ENCODE measurements around the gene CARNS1. TPM values are rescaled to one million over a fixed set of nuclear protein-coding genes. Genes with fewer than 3 reads are reported as not detected.

Gene CARNS1
- polyA plus RNA-seq, 3 donors from 2014 or later, result 1.9 to 3.4 (median 2.7) TPM

- H3K4me1 Mint-ChIP-seq, result peaks cover 72 to 76% of the 10 kb centered on the region in 2 donors
- H3K9me3 Mint-ChIP-seq, result no peaks in the 10 kb centered on the region
- H3K27ac Mint-ChIP-seq, result peak overlapping the region; percentile 86 to 96 (median 94)
- peaks cover 5 to 26% (median 24%) of the 10 kb centered on the region in 3 donors for H3K27me3 Mint-ChIP-seq (ENCODE audit: low read depth in 3 of 3)
- H3K4me3 Mint-ChIP-seq, result peak overlapping the region; percentile 89 to 98 (median 97)
- DNase-seq, result no peak
- H3K36me3 Mint-ChIP-seq, result peaks cover 5 to 16% (median 11%) of the 10 kb centered on the region in 3 donors
These were observed 20.4 kb downstream of the CARNS1 start for GRCh38 chr11:67435727-67436458.

- Mint-ChIP-seq H3K4me3 (peak overlapping the region; percentile 89 to 98 (median 97)), H3K4me1 (peaks cover 77 to 81% of the 10 kb centered on the region in 2 donors), H3K27ac (peak overlapping the region; percentile 83 to 96 (median 94)), H3K36me3 (peaks cover 5 to 16% (median 11%) of the 10 kb centered on the region in 3 donors), H3K27me3 (ENCODE audit: low read depth in 3 of 3) (peaks cover 5 to 26% (median 24%) of the 10 kb centered on the region in 3 donors), H3K9me3 (no peaks in the 10 kb centered on the region)
- DNase-seq, result peak in 1 of 3 donors; percentile 46
These were observed 21.1 kb downstream of the CARNS1 start for GRCh38 chr11:67436459-67437081.

- H3K36me3 Mint-ChIP-seq, result peaks cover 1 to 9% (median 5%) of the 10 kb centered on the region in 3 donors
- peaks cover 76 to 79% of the 10 kb centered on the region in 2 donors for H3K4me1 Mint-ChIP-seq
- peak within 1 kb of the TSS; percentile 83 to 96 (median 94) for H3K27ac Mint-ChIP-seq
- H3K9me3 Mint-ChIP-seq, result no peaks in the 10 kb centered on the region
- DNase-seq, result peak; percentile 78 to 84 (median 81)
- peaks cover 2 to 25% (median 24%) of the 10 kb centered on the region in 3 donors for H3K27me3 Mint-ChIP-seq (ENCODE audit: low read depth in 3 of 3)
- H3K4me3 Mint-ChIP-seq, result peak within 1 kb of the TSS; percentile 89 to 98 (median 97)
These were observed 21.8 kb downstream of the CARNS1 start, which contains the start of gene PTPRCAP for GRCh38 chr11:67437082-67437808. Gene PTPRCAP (minus strand): TSS chr11:67437682. CDS start chr11:67437619, 63 bp downstream.

- Mint-ChIP-seq H3K9me3 (no peaks in the 10 kb centered on the region), H3K27ac (peak overlapping the region; percentile 83 to 95 (median 92))
- DNase-seq, result no peak
These were observed 22.3 kb downstream of the CARNS1 start for GRCh38 chr11:67437809-67438157.

GRCh38 chr11:67438158-67438902 lies 22.9 kb downstream of the CARNS1 start:
- Mint-ChIP-seq H3K27me3 (ENCODE audit: low read depth in 3 of 3) (peaks cover 0 to 29% (median 20%) of the 10 kb centered on the region in 3 donors), H3K9me3 (no peaks in the 10 kb centered on the region), H3K27ac (peak overlapping the region; percentile 86 to 96 (median 92)), H3K4me3 (peak overlapping the region; percentile 89 to 98 (median 97)), H3K4me1 (peaks cover 72 to 75% of the 10 kb centered on the region in 2 donors), H3K36me3 (peaks cover 0 to 9% (median 4%) of the 10 kb centered on the region in 3 donors)
- peak in 1 of 3 donors; percentile 67 for DNase-seq

More at GRCh38 chr11:67437809-67438157, 22.3 kb downstream of the CARNS1 start:
- peak overlapping the region; percentile 89 to 98 (median 97) for H3K4me3 Mint-ChIP-seq
- H3K36me3 Mint-ChIP-seq, result peaks cover 0 to 9% (median 4%) of the 10 kb centered on the region in 3 donors
- peaks cover 0 to 28% (median 21%) of the 10 kb centered on the region in 3 donors for H3K27me3 Mint-ChIP-seq (ENCODE audit: low read depth in 3 of 3)
- peaks cover 76 to 79% of the 10 kb centered on the region in 2 donors for H3K4me1 Mint-ChIP-seq

GRCh38 chr11:67439321-67440228 lies 24.1 kb downstream of the CARNS1 start:
- Mint-ChIP-seq H3K27me3 (ENCODE audit: low read depth in 3 of 3) (peaks cover 4 to 35% (median 23%) of the 10 kb centered on the region in 3 donors), H3K27ac (peak overlapping the region; percentile 86 to 96 (median 93)), H3K4me1 (peaks cover 71 to 73% of the 10 kb centered on the region in 2 donors)

GRCh38 chr11:67440229-67441097 lies 25.0 kb downstream of the CARNS1 start:
- peak overlapping the region; percentile 86 to 96 (median 93) for H3K27ac Mint-ChIP-seq
- no peaks in the 10 kb centered on the region for H3K9me3 Mint-ChIP-seq
- peaks cover 4 to 31% (median 20%) of the 10 kb centered on the region in 3 donors for H3K27me3 Mint-ChIP-seq (ENCODE audit: low read depth in 3 of 3)
- H3K36me3 Mint-ChIP-seq, result peaks cover 0 to 5% (median 4%) of the 10 kb centered on the region in 3 donors
- H3K4me1 Mint-ChIP-seq, result peaks cover 75% of the 10 kb centered on the region in 2 donors
- DNase-seq, result no peak
- H3K4me3 Mint-ChIP-seq, result peak overlapping the region; percentile 89 to 98 (median 97)

More at GRCh38 chr11:67439321-67440228, 24.1 kb downstream of the CARNS1 start:
- Mint-ChIP-seq H3K36me3 (peaks cover 0 to 9% (median 4%) of the 10 kb centered on the region in 3 donors), H3K9me3 (no peaks in the 10 kb centered on the region), H3K4me3 (peak overlapping the region; percentile 89 to 98 (median 97))
- no peak for DNase-seq

GRCh38 chr11:67441098-67441563 lies 25.7 kb downstream of the CARNS1 start:
- H3K4me3 Mint-ChIP-seq, result peak overlapping the region in 3 of 5 donors; percentile 21 to 35 (median 26)
- peaks cover 77 to 78% of the 10 kb centered on the region in 2 donors for H3K4me1 Mint-ChIP-seq
- H3K27me3 Mint-ChIP-seq (ENCODE audit: low read depth in 3 of 3), result peaks cover 4 to 29% (median 18%) of the 10 kb centered on the region in 3 donors
- peak overlapping the region; percentile 64 to 96 (median 81) for H3K27ac Mint-ChIP-seq
- DNase-seq, result no peak
- H3K9me3 Mint-ChIP-seq, result no peaks in the 10 kb centered on the region
- peaks cover 0 to 5% (median 4%) of the 10 kb centered on the region in 3 donors for H3K36me3 Mint-ChIP-seq

- Mint-ChIP-seq H3K36me3 (peaks cover 0 to under 1% (median 0%) of the 10 kb centered on the region in 3 donors), H3K27ac (peak overlapping the region; percentile 76 to 93 (median 84)), H3K4me3 (peak overlapping the region; percentile 46 to 68 (median 62)), H3K4me1 (peaks cover 75 to 78% of the 10 kb centered on the region in 2 donors), H3K27me3 (ENCODE audit: low read depth in 3 of 3) (peaks cover 4 to 23% (median 15%) of the 10 kb centered on the region in 3 donors), H3K9me3 (no peaks in the 10 kb centered on the region)
- DNase-seq, result no peak
These were observed 26.4 kb downstream of the CARNS1 start for GRCh38 chr11:67441731-67442351.

GRCh38 chr11:67442504-67443404 lies 27.3 kb downstream of the CARNS1 start:
- H3K4me3 Mint-ChIP-seq, result peak overlapping the region; percentile 46 to 68 (median 64)

More at GRCh38 chr11:67442504-67443404, 27.3 kb downstream of the CARNS1 start:
- no peak for DNase-seq
- H3K9me3 Mint-ChIP-seq, result no peaks in the 10 kb centered on the region
- H3K27ac Mint-ChIP-seq, result peak overlapping the region; percentile 59 to 93 (median 84)
- H3K4me1 Mint-ChIP-seq, result peaks cover 76% of the 10 kb centered on the region in 2 donors
- H3K36me3 Mint-ChIP-seq, result no peaks in the 10 kb centered on the region
- peaks cover 4 to 16% (median 7%) of the 10 kb centered on the region in 3 donors for H3K27me3 Mint-ChIP-seq (ENCODE audit: low read depth in 3 of 3)
